Ascending aorta (tissue), 2 donors: ENCODE data around the gene SDK2. TPM values are rescaled to one million over a fixed set of nuclear protein-coding genes. Genes with fewer than 3 reads are reported as not detected.

Source experiments
- DNase-seq, 2 donors: peaks; one replicate each; pipeline ENCODE4 v3.0.0-alpha.2; 2019; ENCODE audit warnings: low spot score in 2 of 2
- H3K27ac ChIP-seq, 2 donors: fragments of 200-600 bp; sonication (generic); one replicate each; pipeline ENCODE4 v1.5.1; 2016 to 2017; ENCODE audit warnings: mild to moderate bottlenecking in 1 of 2
- H3K27me3 ChIP-seq: fragments of 200-600 bp; sonication (generic); one replicate; pipeline ENCODE4 v1.5.1; 2017
- H3K36me3 ChIP-seq, 2 donors: fragments of 200-600 bp; sonication (generic); one replicate each; pipeline ENCODE4 v1.5.1; 2016
- H3K4me1 ChIP-seq, 2 donors: fragments of 200-600 bp; sonication (generic); one replicate each; pipeline ENCODE4 v1.5.1; 2016 to 2017; ENCODE audit warnings: mild to moderate bottlenecking in 1 of 2
- H3K4me3 ChIP-seq, 2 donors: fragments of 200-600 bp; sonication (generic); one replicate each; pipeline ENCODE4 v1.5.1; 2016 to 2017; ENCODE audit warnings: mild to moderate bottlenecking in 1 of 2
- H3K9me3 ChIP-seq, 2 donors: fragments of 200-600 bp; sonication (generic); one replicate each; pipeline ENCODE4 v1.5.1; 2016
- intact Hi-C: fragments of 100-400 bp; cut with DNase I; formaldehyde crosslinking; loops from one replicate; pipeline ENCODE4 v1.15.1; 2023
- total RNA-seq: library from RNA; depleted of rRNA; stranded (reverse); fragments of >200 nt; gene quantifications from one replicate; pipeline ENCODE4 v1.1.0, GENCODE V29; 2016
- TF ChIP-seq, protein P1 (sequence below), 3 experiments: fragments of 200-600 bp in 2 of 3; fragments of 450-650 bp in 1 of 3; sonication (generic) in 2 of 3; IDR thresholded peaks; one replicate each; pipeline ENCODE4 v1.5.1; 2016 to 2019; ENCODE audit warnings: antibody characterized with exemption in 3 of 3, mild to moderate bottlenecking in 1 of 3, moderate library complexity in 1 of 3

The SDK2 gene
- total RNA-seq, 1 donor from 2014 or later: 8.1 TPM

DNA sequence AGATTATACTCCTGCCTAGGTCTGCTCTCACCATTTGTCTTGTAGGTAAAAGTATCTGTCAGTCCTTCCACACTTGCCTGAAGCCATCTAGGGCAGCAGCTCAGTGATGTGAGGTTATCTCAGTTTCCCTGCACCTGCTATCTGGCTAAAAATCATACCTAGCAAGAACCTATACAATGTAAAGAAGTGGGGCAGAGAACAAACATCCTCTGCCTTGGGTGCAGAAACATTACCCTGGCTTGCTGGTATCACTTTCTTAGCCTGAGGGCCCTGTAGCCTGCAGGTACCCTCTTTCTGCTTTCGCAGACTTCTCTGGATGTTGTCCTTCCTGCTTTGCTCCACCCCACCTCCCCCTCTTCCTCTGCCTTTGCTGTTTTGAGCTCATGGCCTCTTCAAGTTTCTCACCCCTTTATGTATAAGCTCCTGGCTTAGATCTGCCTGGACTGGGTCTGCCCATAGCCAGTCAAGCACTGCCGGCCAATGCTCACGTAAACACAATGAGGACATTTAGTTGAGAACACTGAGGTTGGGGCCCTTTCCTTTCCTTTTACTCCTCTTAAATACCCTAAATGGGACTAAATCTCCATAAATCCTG is 8.7 kb upstream of the SDK2 start:
- Histone ChIP-seq H3K4me3 (no peak overlapping the region), H3K27me3 (no peaks in the 10 kb centered on the region), H3K27ac (no peak overlapping the region), H3K9me3 (peaks cover 0 to 12% of the 10 kb centered on the region in 2 donors), H3K4me1 (no peaks in the 10 kb centered on the region), H3K36me3 (no peaks in the 10 kb centered on the region)
- TF ChIP-seq, protein P1, sequence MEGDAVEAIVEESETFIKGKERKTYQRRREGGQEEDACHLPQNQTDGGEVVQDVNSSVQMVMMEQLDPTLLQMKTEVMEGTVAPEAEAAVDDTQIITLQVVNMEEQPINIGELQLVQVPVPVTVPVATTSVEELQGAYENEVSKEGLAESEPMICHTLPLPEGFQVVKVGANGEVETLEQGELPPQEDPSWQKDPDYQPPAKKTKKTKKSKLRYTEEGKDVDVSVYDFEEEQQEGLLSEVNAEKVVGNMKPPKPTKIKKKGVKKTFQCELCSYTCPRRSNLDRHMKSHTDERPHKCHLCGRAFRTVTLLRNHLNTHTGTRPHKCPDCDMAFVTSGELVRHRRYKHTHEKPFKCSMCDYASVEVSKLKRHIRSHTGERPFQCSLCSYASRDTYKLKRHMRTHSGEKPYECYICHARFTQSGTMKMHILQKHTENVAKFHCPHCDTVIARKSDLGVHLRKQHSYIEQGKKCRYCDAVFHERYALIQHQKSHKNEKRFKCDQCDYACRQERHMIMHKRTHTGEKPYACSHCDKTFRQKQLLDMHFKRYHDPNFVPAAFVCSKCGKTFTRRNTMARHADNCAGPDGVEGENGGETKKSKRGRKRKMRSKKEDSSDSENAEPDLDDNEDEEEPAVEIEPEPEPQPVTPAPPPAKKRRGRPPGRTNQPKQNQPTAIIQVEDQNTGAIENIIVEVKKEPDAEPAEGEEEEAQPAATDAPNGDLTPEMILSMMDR (IDR thresholded peaks at IDR 0.05): no peak
- no peak for DNase-seq
- intact Hi-C loops: loop anchor here (10.0 kb wide), 1 partner anchor 48 kb away; no protein-coding TSS in a partner anchor

DNA sequence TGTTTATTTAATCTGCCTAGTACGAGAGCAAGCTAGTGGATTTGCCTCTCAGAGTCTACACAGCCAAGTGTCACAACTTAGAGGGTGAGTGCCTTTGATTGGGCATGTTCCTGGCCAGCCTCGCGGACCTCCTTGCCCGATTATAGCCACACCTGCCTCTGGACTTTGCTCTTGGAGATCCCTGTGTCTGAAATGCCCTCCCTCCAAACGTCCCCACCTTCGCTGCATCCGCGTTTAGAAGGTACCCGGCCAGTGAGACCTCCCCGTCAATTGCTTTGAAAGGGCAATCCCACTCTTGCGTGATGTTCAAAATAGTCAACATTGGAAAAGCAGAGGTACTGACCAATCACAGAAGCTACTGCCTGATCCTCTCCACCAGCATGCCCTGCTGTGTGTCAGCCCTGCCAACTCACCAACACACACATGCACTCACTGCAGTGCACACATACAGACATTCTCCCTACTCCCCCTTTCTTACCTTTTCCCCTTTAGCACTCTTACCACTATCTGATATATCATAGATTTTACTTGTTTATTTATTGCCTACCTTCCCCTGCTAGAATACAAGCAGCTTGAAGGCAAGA is 6.5 kb upstream of the SDK2 start:
- intact Hi-C loops: loop anchor here (10.0 kb wide), 1 partner anchor 46 kb away; no protein-coding TSS in a partner anchor

DNA sequence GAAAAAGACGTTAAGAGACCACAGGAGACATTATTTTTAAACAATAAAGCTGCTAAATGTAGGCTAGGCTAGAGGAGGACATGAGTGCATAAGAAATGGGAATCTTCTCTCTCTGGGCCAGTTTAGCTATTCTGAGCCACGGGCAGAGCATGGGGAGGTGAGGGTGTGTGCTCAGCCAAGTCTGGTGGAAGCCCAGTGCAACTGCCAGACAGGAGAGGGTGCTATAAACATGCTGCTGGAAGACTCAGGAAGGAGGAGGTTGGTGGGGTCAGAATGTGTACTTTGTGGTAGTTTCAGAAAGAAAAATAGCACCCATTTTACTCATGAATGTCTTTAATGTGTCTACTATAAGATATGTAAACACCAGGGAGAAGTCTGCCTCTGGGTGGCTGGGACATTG is 5.9 kb upstream of the SDK2 start:
- H3K4me3 ChIP-seq: no peak overlapping the region
- H3K27me3 ChIP-seq: no peaks in the 10 kb centered on the region
- H3K36me3 ChIP-seq: no peaks in the 10 kb centered on the region
- intact Hi-C loops: loop anchor here (10.0 kb wide), 1 partner anchor 45 kb away; no protein-coding TSS in a partner anchor
- peaks cover 0 to 12% of the 10 kb centered on the region in 2 donors for H3K9me3 ChIP-seq
- H3K27ac ChIP-seq: no peak overlapping the region
- H3K4me1 ChIP-seq: peaks cover 0 to 3% of the 10 kb centered on the region in 2 donors
- no peak for DNase-seq
- TF ChIP-seq, protein P1 (IDR thresholded peaks at IDR 0.05): no peak

More for the DNA sequence above, 6.5 kb upstream of the SDK2 start:
- Histone ChIP-seq H3K27ac (no peak overlapping the region), H3K4me3 (no peak overlapping the region), H3K27me3 (no peaks in the 10 kb centered on the region), H3K4me1 (no peaks in the 10 kb centered on the region), H3K9me3 (peaks cover 0 to 12% of the 10 kb centered on the region in 2 donors), H3K36me3 (no peaks in the 10 kb centered on the region)
- TF ChIP-seq, protein P1 (IDR thresholded peaks at IDR 0.05): no peak
- no peak for DNase-seq

DNA sequence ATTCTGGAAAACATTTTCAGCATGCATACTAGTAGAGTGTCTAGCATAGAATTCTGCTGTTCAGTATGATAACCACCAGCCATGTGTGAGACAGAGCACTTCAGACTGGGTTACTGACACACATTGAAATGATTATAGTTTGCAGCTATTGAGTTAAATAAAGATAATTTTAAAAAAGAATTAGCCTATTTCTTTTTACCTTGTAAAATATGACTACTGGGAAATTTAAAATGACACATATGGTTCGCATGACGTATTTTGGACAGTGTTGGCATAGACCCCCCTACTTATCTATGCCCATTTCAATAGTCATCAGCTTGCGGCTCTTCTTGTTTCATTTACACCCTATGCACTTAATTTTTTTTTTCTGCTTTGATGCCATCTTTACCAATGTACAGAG is 4.7 kb upstream of the SDK2 start:
- no peaks in the 10 kb centered on the region for H3K27me3 ChIP-seq
- peaks cover 0 to 6% of the 10 kb centered on the region in 2 donors for H3K9me3 ChIP-seq
- no peaks in the 10 kb centered on the region for H3K36me3 ChIP-seq
- no peak overlapping the region for H3K4me3 ChIP-seq
- H3K4me1 ChIP-seq: peaks cover 0 to 3% of the 10 kb centered on the region in 2 donors
- H3K27ac ChIP-seq: no peak overlapping the region
- no peak for DNase-seq
- TF ChIP-seq, protein P1 (IDR thresholded peaks at IDR 0.05): no peak
- intact Hi-C loops: loop anchor here (10.0 kb wide), 1 partner anchor 806 kb away; no protein-coding TSS in a partner anchor

DNA sequence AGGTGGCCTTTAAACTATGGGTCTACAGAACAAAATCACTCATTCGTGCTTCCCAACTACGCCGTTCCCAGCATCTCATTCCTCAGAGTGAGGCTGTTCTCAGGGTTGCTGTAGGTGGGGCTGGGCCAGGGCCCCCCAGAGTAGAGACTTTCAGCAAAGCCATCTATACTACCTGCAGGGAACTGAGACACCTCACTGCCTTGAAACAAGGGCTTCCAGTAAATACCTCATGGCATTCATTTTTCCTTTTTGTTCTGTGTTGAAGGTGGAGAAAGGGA is 4.2 kb upstream of the SDK2 start:
- H3K9me3 ChIP-seq: peaks cover 0 to under 1% of the 10 kb centered on the region in 2 donors
- H3K27me3 ChIP-seq: no peaks in the 10 kb centered on the region
- peaks cover 0 to 8% of the 10 kb centered on the region in 2 donors for H3K4me1 ChIP-seq
- intact Hi-C loops: loop anchor here (10.0 kb wide), 1 partner anchor 806 kb away; no protein-coding TSS in a partner anchor
- no peak overlapping the region for H3K27ac ChIP-seq
- no peak overlapping the region for H3K4me3 ChIP-seq
- TF ChIP-seq, protein P1 (IDR thresholded peaks at IDR 0.05): no peak
- H3K36me3 ChIP-seq: no peaks in the 10 kb centered on the region
- no peak for DNase-seq
